SU-DHL-6 (cell line): ENCODE results near the gene ATP7B.

ENCODE experiments used
- EZH2phosphoT487 ChIP-seq: fragments of 200-600 bp; sonication (generic), shearing (Covaris generic); conservative IDR thresholded peaks from 2 replicates; pipeline ENCODE4 v1.6.1; 2018; ENCODE audit warnings: mild to moderate bottlenecking, antibody characterized with exemption, low read length, moderate library complexity, mixed read lengths
- TF ChIP-seq, protein P1 (sequence below): fragments of 200-600 bp; sonication (generic); IDR thresholded peaks from one replicate; pipeline ENCODE4 v1.5.1; 2017; ENCODE audit warnings: antibody characterized with exemption, mild to moderate bottlenecking, low read length, moderate library complexity; ENCODE audit not compliant: insufficient read depth, poor library complexity, severe bottlenecking

DNA sequence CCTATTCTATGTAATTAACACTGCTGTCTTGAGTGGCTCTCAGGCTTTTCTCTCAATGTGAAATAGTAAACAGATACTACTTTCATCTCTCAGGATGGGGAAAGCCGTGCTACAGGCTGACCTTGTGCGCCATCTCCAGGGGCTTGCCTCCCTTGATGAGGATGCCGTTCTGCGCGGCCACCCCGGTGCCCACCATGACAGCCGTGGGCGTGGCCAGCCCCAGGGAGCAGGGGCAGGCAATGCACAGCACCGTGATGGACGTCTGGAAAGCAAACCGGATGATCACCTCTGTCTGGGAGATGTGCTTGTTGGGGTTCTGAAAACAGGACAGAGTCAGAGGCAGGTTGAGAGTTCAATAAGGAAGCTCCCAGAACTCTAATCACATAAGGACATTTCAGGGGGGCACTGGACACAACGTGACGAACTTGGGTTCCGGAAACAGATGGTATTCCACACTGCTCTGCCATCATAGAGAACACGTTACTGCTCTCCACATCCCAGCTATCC, 65.0 kb downstream of the ATP7B start:
- TF ChIP-seq, protein P1, sequence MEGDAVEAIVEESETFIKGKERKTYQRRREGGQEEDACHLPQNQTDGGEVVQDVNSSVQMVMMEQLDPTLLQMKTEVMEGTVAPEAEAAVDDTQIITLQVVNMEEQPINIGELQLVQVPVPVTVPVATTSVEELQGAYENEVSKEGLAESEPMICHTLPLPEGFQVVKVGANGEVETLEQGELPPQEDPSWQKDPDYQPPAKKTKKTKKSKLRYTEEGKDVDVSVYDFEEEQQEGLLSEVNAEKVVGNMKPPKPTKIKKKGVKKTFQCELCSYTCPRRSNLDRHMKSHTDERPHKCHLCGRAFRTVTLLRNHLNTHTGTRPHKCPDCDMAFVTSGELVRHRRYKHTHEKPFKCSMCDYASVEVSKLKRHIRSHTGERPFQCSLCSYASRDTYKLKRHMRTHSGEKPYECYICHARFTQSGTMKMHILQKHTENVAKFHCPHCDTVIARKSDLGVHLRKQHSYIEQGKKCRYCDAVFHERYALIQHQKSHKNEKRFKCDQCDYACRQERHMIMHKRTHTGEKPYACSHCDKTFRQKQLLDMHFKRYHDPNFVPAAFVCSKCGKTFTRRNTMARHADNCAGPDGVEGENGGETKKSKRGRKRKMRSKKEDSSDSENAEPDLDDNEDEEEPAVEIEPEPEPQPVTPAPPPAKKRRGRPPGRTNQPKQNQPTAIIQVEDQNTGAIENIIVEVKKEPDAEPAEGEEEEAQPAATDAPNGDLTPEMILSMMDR: no peak
- TF ChIP-seq EZH2phosphoT487: no peak
